B cell (primary cell): Measurements from ENCODE around the gene ARHGAP26. TPM values are rescaled to one million over a fixed set of nuclear protein-coding genes. Genes with fewer than 3 reads are reported as not detected.

Experiments used
- ATAC-seq: fragments of 200-7000 bp; cut with Tn5 transposase; one replicate; pipeline ENCODE4 v1.10.0; 2021; ENCODE audit warnings: low read depth, mild to moderate bottlenecking, moderate number of reproducible peaks, moderate library complexity
- CTCF ChIA-PET: fragments of 350-600 bp; sonication (Branson Sonifier 250); formaldehyde crosslinking; loops from one replicate; lab custom pipeline; 2021; ENCODE audit warnings: antibody characterized with exemption, inconsistent platforms; lab: Charles Lee
- POLR2A ChIA-PET: fragments of 350-600 bp; sonication (Branson Sonifier 250); formaldehyde crosslinking; loops from one replicate; lab custom pipeline; 2021; ENCODE audit warnings: antibody characterized with exemption; lab: Charles Lee
- DNase-seq: peaks from one replicate; pipeline ENCODE4 v3.0.0; 2013
- H2AFZ ChIP-seq: 2 replicates; pipeline ENCODE4 v1.6.1; 2012; ENCODE audit warnings: mild to moderate bottlenecking, low read depth, low read length; ENCODE audit not compliant: insufficient read depth, poor library complexity, severe bottlenecking
- H3K27ac ChIP-seq, 2 donors: 1 replicate in 1 of 2; 2 replicates in 1 of 2; pipeline ENCODE4 v1.5.1; 2012 to 2013; ENCODE audit warnings: low read length in 2 of 2, mild to moderate bottlenecking in 2 of 2, moderate library complexity in 1 of 2
- H3K27me3 ChIP-seq, 4 experiments: fragments of 200-600 bp in 1 of 4; sonication (generic) in 1 of 4; replicated peaks in 1 of 4; 1 replicate in 2 of 4; 2 replicates in 2 of 4; pipeline versions ENCODE4 v1.6.1 to v1.7.0; 2013 to 2016; ENCODE audit warnings: low read length in 3 of 4, mild to moderate bottlenecking in 2 of 4, mixed read lengths in 1 of 4, moderate library complexity in 1 of 4; ENCODE audit not compliant: insufficient read depth in 4 of 4, control insufficient read depth in 3 of 4; ENCODE audit errors: control extremely low read depth in 1 of 4
- H3K36me3 ChIP-seq, 2 experiments: replicated peaks in 1 of 2; 1 replicate in 1 of 2; 2 replicates in 1 of 2; pipeline versions ENCODE4 v1.6.1 to v1.7.1; 2013; ENCODE audit warnings: low read length in 1 of 2; ENCODE audit not compliant: insufficient read depth in 2 of 2, control insufficient read depth in 1 of 2; ENCODE audit errors: control extremely low read depth in 1 of 2, extremely low read depth in 1 of 2
- H3K4me1 ChIP-seq, 2 donors: fragments of 200-600 bp in 1 of 2; sonication (generic) in 1 of 2; 1 replicate in 1 of 2; 2 replicates in 1 of 2; pipeline versions ENCODE4 v1.5.1 to v1.6.1; 2013 to 2017; ENCODE audit warnings: low read length in 2 of 2; ENCODE audit not compliant: control insufficient read depth in 2 of 2, insufficient read depth in 2 of 2
- H3K4me2 ChIP-seq: replicated peaks from 2 replicates; pipeline ENCODE3; 2012; ENCODE audit warnings: mild to moderate bottlenecking, low read depth, low read length; ENCODE audit not compliant: poor library complexity, severe bottlenecking
- H3K4me3 ChIP-seq, 5 experiments: fragments of 200-600 bp in 1 of 5; sonication (generic) in 1 of 5; 1 replicate in 3 of 5; 2 replicates in 2 of 5; pipeline versions ENCODE4 v1.5.1 to v1.7.0; 2011 to 2016; ENCODE audit warnings: low read length in 4 of 5, mild to moderate bottlenecking in 4 of 5, low read depth in 2 of 5, control low read depth in 1 of 5, moderate library complexity in 1 of 5; ENCODE audit not compliant: insufficient read depth in 1 of 5; ENCODE audit errors: control extremely low read depth in 1 of 5, extremely low read depth in 1 of 5
- H3K79me2 ChIP-seq: fragments of 200-600 bp; sonication (generic); one replicate; pipeline ENCODE4 v1.6.0; 2016; ENCODE audit warnings: low read length; ENCODE audit not compliant: control insufficient read depth, insufficient read depth
- H3K9ac ChIP-seq: fragments of 200-600 bp; sonication (generic); 2 replicates; pipeline ENCODE4 v1.6.1; 2017; ENCODE audit warnings: mild to moderate bottlenecking, low read length, moderate library complexity
- H3K9me3 ChIP-seq, 3 donors: one replicate each; pipeline versions ENCODE4 v1.6.1 to v1.7.1; 2013; ENCODE audit warnings: low read length in 2 of 3; ENCODE audit not compliant: control insufficient read depth in 2 of 3, insufficient read depth in 1 of 3; ENCODE audit errors: control extremely low read depth in 1 of 3
- H4K20me1 ChIP-seq: 2 replicates; pipeline ENCODE4 v1.6.0; 2012; ENCODE audit warnings: mild to moderate bottlenecking, low read length; ENCODE audit not compliant: insufficient read depth, control insufficient read depth, poor library complexity, severe bottlenecking
- H3K27ac Mint-ChIP-seq: one replicate; pipeline ENCODE4 v1.8.0; 2021; ENCODE audit warnings: mixed read lengths
- H3K27me3 Mint-ChIP-seq: one replicate; pipeline ENCODE4 v1.8.0; 2021; ENCODE audit warnings: mixed read lengths
- H3K4me1 Mint-ChIP-seq: one replicate; pipeline ENCODE4 v1.8.0; 2021; ENCODE audit warnings: mixed read lengths
- H3K4me3 Mint-ChIP-seq: one replicate; pipeline ENCODE4 v1.8.0; 2021; ENCODE audit warnings: mixed read lengths
- H3K9me3 Mint-ChIP-seq: one replicate; pipeline ENCODE4 v1.8.0; 2022; ENCODE audit warnings: mixed read lengths; ENCODE audit not compliant: insufficient read depth
- EZH2 ChIP-seq: IDR thresholded peaks from 2 replicates; pipeline ENCODE4 v1.6.1; 2012; ENCODE audit warnings: borderline replicate concordance, low read depth, mild to moderate bottlenecking, moderate library complexity, low read length; ENCODE audit not compliant: insufficient read depth, poor library complexity, severe bottlenecking
- WGBS: methylation state at CpG from one replicate; pipeline ENCODE4 v1.1.5; 2013; ENCODE audit warnings: missing lambda C conversion rate; ENCODE audit not compliant: insufficient coverage; 5-methylcytosine and 5-hydroxymethylcytosine counted together
- intact Hi-C: fragments of 100-400 bp; cut with micrococcal nuclease; formaldehyde crosslinking; loops from one replicate; pipeline ENCODE4 v1.10.0; 2022
- polyA plus RNA-seq: library from polyadenylated mRNA; depleted of rRNA; stranded (reverse); fragments of >200 nt; gene quantifications from 2 replicates; pipeline ENCODE4 v1.2.3, GENCODE V29; 2012
- total RNA-seq, 2 donors: library from RNA; stranded (reverse); fragments of 120-200 nt in 1 of 2; gene quantifications; 1 replicate in 1 of 2; 2 replicates in 1 of 2; pipeline versions ENCODE4 v1.2.3 to v1.2.4, GENCODE V29; 2013 to 2022
- TF ChIP-seq, protein P1 (sequence below): fragments of 200-600 bp; IDR thresholded peaks from one replicate; pipeline ENCODE4 v1.8.0; 2022; ENCODE audit warnings: antibody characterized with exemption, mild to moderate bottlenecking

The ARHGAP26 gene
- total and polyA plus RNA-seq, 2 donors (not counting 1 experiment from before 2014, with no cell fraction given): 1.8 to 22.5 TPM

DNA sequence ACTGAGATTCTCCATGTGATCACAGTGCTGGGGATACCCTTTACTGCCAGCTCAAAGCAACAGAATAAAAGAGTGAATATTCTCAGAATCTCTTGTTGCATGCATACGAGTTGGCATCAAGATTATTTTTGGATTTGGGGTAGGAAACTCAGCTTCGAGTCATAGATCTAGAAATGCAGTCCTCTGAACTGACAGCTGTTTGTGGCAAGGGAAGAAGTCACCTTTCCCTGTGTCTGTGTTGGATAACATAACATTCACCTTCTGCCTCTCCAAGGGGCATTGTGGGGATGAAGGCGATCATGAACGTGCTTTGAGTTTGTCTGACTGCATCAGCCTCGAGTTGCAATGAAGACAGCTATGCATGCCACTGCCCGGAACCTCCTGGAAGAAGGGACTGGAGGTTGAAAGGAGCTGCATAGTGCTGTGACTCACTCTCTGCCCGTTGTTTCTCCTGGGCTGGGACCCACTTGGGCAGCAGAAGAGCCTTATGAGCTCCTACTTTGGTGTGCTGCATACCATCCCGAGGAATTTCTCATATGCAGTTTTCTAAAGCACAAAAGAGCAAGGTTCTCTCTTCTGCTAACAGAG is 231.7 kb downstream of the ARHGAP26 start:
- H3K4me1 ChIP-seq: peaks cover 64 to 65% of the 10 kb centered on the region in 2 donors

More for the DNA sequence above, 231.7 kb downstream of the ARHGAP26 start:
- Histone ChIP-seq H3K4me2 (peak overlapping the region; percentile 59), H3K4me3 (no peak overlapping the region), H3K27me3 (no peaks in the 10 kb centered on the region), H3K79me2 (no peaks in the 10 kb centered on the region), H2AFZ (peak overlapping the region; percentile 41), H3K9me3 (no peaks in the 10 kb centered on the region), H3K36me3 (no peaks in the 10 kb centered on the region), H3K27ac (peak overlapping the region; percentile 81 to 94), H4K20me1 (no peaks in the 10 kb centered on the region), H3K9ac (no peak overlapping the region)
- 50% methylated on average over 5 of the region's 8 CpGs for WGBS
- ATAC-seq: no peak
- H3K27me3 Mint-ChIP-seq: no peaks in the 10 kb centered on the region
- ChIA-PET POLR2A (interaction anchor here (0.6 to 0.9 kb wide), 2 partner anchors 459 to 1123 kb away, joined by 3 to 13 read pairs; no protein-coding TSS in a partner anchor), CTCF (interaction anchor here (0.5 to 5.1 kb wide), 23 partner anchors 9 to 1182 kb away, joined by 3 to 55 read pairs (median 4); partner anchors contain the start of gene NR3C1)
- peak; percentile 32 for DNase-seq
- H3K9me3 Mint-ChIP-seq: peaks cover 2% of the 10 kb centered on the region
- H3K27ac Mint-ChIP-seq: peak overlapping the region; percentile 92
- H3K4me1 Mint-ChIP-seq: peaks cover 86% of the 10 kb centered on the region
- intact Hi-C loops: loop anchor here (5.0 to 10.0 kb wide), 3 partner anchors 220 to 1190 kb away; no protein-coding TSS in a partner anchor
- TF ChIP-seq, protein P1, sequence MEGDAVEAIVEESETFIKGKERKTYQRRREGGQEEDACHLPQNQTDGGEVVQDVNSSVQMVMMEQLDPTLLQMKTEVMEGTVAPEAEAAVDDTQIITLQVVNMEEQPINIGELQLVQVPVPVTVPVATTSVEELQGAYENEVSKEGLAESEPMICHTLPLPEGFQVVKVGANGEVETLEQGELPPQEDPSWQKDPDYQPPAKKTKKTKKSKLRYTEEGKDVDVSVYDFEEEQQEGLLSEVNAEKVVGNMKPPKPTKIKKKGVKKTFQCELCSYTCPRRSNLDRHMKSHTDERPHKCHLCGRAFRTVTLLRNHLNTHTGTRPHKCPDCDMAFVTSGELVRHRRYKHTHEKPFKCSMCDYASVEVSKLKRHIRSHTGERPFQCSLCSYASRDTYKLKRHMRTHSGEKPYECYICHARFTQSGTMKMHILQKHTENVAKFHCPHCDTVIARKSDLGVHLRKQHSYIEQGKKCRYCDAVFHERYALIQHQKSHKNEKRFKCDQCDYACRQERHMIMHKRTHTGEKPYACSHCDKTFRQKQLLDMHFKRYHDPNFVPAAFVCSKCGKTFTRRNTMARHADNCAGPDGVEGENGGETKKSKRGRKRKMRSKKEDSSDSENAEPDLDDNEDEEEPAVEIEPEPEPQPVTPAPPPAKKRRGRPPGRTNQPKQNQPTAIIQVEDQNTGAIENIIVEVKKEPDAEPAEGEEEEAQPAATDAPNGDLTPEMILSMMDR: no peak
- TF ChIP-seq EZH2: no peak
- H3K4me3 Mint-ChIP-seq: peak overlapping the region; percentile 32
